Measurements from ENCODE around the gene NLGN1.
"Not testable (repeated sequence)": the region's sequence is repeated elsewhere in the genome, so short reads cannot be mapped to it uniquely, and the experiment has no call there.

Gene NLGN1

DNA sequence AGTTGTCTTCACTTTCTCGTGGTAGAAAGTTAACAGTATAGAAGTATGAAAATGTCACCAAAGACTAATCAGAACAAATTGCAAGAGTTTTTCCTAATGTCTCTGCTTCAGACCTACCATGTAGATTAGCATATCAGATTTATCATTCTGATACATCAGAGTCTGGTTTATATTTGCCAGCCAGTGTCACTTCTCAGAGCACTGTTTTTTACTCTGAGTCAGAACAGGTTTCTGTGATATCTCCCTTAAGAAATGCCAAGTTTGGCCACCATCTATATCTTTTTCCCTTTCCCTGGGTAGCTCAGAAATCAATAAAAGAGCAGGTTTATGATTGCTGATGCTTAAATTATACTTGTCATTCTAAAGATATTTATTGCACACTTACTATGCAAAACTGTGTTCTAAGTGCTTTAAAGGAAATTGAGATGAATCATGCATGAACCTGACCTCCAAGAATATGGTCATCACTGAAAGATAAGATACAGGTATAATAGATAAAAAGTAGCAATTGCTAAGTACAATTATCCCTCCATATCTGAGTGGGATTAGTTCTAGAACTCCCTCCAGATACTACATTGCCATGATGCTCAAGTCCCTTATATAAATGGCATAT is 788.9 kb downstream of the NLGN1 start:
- no peak for DNase-seq

DNA sequence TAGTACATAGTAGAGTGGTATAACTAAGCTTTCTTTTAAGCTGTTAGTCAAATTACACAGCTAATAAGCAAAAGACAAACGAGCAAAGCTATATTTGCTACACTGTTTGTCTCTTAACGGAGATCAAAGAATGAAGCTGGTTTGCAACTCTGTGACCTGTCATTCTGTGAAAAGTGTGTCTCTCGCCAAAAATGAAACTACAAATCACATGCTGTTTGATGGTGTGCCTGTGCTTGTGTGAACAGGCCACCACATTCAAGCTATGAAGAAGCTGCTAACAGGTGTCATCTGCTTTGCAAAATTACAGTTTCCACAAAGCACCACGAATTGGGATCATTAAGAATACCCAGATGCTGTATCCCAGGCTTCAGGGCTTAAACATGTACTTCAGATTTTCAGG is 793.8 kb downstream of the NLGN1 start:
- DNase-seq, result no peak

DNA sequence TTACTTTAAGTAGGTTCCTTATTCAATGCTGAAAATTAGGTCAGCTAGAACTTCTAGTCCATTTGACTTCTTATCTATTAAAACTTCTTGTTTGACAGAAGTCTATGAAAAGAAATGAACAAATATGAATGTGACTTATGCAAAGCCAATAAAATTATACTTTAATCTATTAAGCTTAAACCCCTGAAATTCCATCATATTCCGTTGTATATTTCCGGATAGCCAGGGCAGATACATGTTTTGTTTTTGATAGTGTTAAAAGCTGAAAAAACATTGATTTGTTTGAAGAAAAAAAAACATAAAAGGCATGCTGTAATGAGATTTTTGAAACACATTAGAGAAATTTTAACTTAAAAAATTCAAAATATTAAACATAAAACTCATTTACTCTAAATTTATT is 794.4 kb downstream of the NLGN1 start:
- DNase-seq, result no peak

DNA sequence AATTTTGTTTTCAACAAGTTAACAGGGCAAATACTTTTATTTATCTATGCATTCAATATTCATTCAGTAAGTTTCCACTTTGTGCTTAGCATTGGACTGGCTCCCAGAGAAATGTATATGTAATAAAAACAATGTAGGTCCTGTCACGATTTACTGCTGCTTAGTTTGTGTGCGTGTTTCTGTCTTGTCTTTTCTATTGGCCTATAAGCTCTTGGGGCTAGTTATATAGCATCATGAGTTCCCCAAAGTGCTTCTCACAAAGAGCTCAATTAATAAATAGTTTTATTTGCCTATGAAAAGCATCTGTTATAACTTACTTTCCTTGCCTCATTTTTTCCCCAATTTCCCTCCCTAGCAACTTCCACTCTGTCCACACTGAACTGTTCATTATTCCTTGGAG is 794.9 kb downstream of the NLGN1 start:
- no peak for DNase-seq

DNA sequence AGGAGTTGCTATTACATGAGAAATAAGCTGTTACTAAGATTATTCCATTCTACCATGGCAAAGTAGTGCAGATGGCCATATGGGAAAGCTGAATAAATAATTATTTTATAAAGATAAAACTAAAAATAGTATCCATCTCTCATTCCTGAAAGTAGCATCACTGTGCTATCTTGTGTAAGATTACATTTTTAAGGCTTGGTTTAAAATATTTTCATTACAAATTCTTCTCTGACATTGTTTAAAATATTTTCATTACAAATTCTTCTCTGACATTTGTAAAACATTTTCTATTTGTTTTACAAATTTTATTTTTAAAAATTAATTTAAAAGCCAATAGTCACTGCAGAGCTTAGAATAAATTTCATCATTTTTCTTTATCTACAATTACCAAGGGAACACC is 796.1 kb downstream of the NLGN1 start:
- no peak for DNase-seq

DNA sequence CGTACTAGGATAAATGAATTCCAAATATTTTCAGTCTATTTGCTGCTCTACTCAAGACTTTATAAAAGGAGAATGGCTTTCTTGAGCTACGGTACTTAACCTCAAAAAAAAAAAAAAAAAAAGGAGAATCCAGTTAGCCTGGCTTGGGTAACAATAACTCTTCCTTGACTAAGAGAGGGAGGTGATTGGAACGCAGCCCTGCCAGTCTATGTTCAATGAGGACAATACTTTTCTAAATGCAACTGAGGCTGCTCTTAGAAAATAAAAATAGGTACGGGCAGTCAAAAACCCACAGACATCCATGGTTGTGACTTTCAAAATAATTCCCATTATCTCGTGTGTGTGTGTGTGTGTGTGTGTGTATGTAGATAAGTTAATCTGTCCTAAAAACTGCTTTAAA is 799.9 kb downstream of the NLGN1 start:
- DNase-seq, result no peak

DNA sequence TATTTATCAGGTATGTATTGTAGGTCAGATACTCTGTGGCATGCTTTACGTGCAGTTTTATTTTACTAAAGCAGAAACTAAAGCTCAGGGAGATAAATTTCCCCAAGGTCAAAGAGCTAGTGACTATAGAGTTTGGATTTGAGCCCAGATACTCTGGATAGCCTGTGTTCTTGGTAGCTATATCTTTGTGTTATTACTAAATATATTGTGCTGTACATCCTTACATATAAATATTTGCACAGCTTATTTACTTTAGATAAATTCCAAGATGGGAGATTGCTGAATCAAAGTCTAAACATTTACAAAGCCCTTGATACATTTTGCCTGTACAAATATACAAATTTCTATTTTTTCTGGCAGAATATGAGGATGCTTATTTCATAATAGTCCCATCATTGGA is 800.7 kb downstream of the NLGN1 start:
- DNase-seq, result no peak

DNA sequence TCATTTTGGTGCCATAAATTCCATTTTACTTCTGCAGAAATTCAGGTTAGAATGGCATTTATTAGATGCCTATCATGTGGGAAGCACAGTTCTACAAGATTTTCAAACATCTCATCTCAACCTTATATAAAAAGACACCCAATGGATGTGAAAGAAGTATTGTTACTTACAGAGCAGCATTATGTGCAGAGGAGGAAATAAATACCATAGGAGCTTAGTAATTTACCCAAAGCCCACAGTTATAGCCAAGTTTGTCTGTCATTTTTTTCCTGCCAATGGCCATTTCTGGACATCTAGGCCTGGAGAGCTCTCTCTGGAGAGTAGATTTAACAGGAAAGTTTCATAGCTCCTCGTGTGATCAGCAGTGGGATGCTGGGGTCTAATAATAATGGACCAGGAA is 802.2 kb downstream of the NLGN1 start:
- DNase-seq, result no peak

DNA sequence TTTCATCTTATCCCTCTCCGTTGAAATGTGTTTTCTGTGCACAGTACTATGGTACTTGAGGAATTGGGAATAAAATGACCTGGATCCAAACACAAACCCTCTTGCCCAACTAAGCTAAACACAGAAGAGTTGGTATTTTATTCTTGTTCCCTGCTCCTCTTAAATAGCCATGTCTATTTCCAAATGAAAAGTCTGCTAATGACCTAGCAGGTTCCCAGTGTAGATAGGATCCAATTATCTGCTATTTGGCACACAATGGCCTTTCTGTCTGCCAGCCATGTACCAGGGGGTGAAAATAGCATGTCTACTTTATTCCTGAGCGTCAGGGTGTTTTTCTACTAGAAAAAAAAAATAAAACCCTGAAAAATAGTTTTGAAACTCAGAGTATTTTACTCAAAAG is 804.6 kb downstream of the NLGN1 start:
- no peak for DNase-seq

DNA sequence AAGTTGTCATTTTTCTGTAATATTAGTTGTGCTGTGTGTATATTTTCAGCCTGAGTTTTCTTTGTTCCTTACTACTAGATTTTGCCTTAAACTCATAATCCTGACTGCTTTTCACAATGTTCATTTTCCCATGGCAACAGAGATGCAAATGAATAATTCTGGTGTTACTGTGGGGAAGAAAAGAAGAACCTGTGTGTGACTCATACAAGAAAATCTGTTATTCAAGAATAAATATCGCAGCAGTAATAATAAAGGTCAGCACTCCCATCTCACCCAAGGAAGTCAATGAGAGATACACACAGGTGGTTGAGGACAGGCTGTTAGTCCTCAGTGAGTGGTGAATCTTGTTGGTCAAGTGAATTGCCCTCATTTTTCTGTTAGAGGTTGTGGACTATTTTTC is 805.0 kb downstream of the NLGN1 start:
- no peak for DNase-seq

DNA sequence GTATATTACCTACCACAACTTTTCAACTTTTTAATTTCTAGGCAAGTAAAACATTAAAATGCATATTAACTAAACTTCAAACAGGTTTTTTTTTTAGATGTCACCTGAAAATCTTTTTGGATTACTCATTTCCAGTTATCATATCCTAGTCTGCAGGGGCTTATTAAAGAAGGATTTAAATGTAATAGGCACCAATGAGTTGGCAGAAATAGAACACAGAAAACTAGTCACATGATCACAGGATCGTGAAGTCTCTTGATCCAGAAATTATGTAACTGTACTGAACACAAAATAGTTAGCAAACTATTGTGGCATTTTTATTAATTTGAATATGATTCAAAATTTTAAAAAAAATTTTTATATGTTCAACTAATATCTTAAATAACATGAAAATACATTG is 807.2 kb downstream of the NLGN1 start:
- DNase-seq, result no peak

DNA sequence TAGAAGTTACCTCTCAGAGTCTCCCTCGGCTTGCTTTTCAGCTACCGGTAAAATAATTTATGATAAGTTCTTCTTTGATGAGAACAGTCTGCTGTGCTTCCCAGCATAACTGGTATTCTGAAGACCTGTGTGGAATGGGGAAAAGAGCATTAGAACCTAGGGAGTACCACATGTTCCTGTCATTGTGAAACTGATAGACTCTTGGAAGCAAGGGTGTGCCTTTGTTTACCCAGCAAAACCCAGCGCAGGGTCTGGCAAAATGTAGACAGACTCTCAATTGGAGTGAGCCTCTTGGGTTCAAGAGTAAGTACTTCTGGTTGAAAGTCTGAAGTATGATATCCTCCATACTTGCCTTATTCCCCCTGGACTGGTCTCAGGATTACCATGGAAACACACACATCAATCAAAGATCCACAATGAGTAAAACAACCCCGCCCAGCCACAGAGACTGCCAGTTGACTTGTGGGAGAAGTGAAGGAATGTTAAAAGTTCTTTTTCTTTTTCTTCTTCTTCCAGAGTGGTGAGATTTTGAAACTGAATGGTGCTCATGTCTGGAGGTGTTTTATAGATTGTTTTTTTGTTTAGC is 809.2 kb downstream of the NLGN1 start:
- no peak for DNase-seq

DNA sequence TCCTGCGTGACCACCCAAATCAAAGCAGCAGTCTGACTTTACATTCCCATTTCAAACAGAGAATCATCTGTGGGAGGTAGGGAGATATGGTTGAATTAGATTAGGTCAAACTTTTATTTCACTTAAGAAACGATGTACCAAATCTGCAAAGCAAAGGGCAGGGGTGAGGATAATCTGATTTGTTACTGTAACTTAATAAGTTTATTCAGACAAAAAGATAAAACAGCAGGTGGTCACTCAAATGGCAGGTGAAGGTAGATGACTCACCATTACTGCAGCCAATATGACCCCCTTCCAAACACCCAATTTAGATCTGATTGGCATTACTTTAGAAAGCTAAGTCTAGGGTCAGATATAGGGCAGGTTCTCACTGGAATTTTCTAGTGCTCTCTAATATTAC is 810.6 kb downstream of the NLGN1 start:
- DNase-seq, result no peak

DNA sequence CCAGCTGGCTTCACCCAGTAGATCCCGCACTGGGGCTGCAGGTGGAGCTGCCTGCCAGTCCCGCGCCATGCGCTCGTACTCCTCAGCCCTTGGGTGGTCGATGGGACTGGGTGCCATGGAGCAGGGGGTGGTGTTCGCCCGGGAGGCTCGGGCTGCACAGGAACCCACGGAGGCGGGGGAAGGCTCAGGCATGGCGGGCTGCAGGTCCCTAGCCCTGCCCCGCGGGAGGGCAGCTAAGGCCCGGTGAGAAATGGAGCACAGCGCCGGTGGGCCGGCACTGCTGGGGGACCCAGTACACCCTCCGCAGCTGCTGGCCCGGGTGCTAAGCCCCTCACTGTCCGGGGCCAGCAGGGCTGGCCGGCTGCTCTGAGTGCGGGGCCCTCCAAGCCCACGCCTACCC is 814.4 kb downstream of the NLGN1 start:
- not testable (repeated sequence) for DNase-seq

DNA sequence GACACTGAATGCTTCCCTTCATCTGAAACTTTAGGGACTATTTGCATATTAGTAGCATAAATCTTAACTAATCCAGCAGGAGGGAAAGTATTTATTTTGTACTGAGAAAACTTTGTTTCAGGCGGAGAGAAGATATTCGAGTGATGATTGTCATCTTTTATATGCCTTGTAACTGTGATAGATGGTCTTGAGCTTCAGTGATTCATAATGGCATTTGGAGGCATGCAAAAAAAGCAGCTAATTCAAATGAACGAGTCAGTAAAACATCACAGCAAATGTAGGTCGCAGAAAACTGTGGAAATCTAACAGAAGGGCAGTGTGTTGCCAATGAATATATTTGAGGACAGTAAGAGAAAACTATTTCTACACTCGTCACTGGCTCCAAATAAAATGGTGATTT is 817.9 kb downstream of the NLGN1 start:
- no peak for DNase-seq

DNA sequence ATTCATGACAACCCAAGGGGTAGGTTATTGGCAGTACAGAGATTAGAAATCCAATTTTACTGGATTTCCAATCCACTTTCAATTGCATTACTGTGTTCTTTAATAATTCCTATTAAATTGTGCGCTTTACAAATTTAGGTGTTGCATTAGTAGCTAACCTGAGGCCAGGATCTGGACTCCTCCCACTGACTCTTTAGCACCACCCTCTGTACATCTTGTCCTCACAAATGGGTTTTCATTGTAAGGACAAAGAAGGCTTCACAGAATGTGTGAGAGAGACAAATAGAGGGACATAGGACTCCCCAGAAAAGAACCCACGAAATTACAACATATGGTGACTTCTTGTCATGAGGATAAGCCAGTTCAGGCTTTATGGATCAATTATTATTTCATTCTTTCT is 818.5 kb downstream of the NLGN1 start:
- DNase-seq, result no peak

DNA sequence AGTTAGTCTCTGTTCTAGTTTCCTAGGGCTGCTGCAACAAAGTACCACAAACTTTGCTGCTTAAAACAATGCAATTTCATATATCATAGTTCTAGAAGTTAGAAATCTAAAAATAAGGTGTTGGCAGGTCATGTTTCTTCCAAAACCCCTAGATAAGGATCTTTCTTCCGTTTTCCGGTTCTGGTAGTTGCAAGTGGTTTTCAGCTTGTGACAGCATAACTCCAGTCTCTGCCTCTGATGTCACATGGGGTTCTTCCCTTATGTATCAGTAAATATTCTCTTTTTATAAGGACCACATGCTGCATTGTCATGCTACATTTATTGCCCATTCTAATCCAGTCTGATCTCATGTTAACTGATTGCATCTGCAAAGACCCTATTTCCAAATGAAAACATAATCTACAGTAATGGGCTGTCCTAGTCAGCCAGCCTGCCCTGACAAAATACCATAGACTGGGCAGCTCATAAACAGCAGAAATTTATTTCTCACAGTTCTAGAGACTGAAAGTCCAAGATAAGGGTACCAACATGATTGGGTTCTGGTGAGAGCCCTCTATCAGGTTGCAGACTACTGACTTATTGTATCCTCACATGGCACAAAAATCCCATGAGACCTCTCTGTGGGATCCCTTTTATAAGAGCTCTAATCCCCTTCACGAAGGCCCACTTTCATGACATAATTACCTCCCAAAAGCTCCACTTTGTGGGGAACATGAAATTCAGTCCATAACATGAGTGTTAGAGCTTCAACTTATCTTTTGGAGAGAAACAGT is 819.6 kb downstream of the NLGN1 start:
- DNase-seq, result no peak

DNA sequence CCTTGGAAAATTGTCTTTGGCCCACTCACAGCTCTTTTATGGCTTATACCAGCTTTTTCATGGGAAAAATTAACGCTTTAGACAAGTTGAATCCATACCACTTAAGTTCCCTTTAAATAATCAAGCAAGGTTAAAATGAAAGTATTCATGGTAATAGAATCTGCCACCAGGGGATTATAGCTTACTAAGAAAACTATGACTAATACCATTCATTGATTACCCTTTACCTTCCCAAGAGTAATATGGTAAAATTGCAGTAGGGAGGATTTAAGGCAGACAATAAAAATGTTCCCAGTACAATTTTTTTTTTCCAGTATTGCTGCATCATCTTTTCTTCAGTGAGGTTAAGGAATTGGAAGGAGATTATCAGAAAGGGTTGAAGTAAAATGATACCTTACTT is 820.5 kb downstream of the NLGN1 start:
- DNase-seq, result no peak

DNA sequence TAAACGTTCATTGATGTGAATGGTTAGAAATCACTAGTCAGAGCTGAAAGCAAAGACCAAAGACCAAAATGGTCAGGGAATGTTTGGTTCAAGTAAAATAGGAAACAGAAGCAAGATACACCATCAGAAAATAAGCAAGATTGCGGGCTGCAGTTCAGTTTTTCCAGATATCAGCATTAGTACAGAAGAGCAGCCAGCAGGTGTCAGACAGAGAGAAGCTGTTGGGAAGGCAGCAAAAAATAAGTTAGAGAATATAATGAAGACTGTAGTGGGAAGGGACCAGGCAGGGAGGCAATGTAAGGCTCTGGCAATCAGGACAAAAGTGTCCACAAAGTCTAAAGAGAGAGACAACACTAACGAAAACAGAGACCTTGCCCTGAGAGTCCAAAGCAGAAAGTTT is 822.2 kb downstream of the NLGN1 start:
- DNase-seq, result no peak

DNA sequence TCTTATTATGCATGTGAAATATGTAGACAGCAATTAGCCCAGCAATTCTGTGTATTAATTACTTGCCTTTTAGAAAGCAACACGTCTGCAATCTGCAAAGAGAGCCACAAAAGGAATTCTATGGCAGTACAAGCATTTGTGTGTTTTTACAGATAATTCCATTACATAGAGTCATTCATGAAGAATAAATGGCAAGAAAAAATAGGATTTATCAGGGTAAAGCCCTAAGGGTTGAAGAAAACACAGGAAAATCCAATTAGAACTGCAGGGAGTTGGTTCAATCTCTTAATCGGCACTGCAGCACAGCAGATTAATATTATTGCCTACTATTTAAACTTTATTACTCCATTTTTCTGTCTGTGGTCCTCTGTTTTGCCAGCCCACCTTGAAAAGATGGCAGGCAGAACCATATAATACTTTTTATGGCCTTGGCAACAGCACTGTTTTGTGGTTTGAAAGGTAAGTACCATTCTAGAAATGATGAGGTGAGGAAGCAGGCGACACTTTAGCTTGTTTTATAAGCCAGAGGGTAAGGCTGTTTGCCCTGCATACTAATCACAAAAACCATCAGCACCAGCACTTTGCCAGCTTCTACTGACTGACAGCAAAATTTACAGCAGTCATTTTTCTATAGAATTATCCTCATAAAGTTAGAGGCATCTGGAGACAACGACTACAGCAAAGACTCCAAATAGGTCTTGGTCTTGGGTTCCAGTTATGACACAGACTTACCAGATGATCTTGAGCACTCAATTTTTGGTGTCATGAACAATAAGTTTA is 823.4 kb downstream of the NLGN1 start:
- DNase-seq, result no peak

DNA sequence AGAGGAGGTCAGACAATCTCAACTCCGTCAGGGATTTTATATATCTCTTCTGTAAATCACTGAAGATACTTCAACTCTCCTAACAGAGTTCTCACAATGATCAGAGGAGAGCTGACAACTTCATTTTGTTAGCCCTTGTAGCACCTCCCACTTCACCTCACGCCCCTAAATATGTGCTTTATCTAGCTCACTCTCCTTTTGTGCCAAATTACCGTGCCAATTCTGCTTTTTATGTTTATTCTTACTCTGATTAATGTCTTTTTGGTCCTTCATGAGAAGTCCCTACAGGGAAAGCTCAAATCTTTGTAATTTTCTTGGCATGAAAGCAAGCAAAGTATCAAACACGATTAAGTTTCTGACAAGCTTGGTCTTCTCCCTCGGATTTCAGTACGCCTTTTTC is 825.5 kb downstream of the NLGN1 start:
- no peak for DNase-seq

DNA sequence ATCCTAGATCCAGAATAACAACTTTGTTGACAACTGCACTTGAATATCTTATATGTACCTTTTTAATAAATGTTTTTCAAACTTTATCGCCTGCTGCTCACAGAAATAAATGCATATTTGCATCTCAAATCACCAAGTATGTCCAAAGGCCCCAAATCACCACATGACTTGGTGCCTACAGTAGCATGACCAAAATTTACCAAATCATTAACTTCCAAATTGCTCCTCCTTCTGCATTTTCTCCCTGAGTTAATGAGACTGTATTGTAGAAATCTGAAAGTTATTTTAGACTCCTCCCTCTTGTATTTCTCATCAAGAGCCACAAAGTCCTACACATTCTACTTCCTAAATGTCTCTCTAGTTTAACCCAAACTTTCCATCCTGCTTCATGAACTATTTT is 826.1 kb downstream of the NLGN1 start:
- DNase-seq, result no peak

DNA sequence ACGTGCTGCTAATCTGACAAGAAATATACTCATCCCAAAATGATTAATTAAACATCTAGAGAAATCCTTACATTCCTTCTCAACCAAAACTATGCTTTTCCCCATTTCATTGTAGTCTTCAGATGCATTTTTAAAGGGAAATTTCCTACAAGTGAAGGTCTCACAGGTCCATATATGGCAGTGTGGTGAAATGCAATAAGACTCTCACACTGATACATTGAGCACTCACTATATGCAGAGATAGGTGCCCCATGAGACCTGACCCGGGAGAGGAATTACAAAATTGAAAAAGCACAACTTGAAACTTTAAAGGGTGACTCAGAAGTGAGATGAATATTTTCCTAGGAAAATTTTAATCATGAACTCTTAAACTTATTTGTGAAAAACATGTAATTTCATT is 832.4 kb downstream of the NLGN1 start:
- no peak for DNase-seq
